AG08395 (cell line): ENCODE data around the gene DHX58.

Experiments
- DNase-seq: peaks from one replicate; pipeline ENCODE4 v3.0.0; 2012; ENCODE audit warnings: mixed read lengths, low spot score

DHX58 gene

DNA sequence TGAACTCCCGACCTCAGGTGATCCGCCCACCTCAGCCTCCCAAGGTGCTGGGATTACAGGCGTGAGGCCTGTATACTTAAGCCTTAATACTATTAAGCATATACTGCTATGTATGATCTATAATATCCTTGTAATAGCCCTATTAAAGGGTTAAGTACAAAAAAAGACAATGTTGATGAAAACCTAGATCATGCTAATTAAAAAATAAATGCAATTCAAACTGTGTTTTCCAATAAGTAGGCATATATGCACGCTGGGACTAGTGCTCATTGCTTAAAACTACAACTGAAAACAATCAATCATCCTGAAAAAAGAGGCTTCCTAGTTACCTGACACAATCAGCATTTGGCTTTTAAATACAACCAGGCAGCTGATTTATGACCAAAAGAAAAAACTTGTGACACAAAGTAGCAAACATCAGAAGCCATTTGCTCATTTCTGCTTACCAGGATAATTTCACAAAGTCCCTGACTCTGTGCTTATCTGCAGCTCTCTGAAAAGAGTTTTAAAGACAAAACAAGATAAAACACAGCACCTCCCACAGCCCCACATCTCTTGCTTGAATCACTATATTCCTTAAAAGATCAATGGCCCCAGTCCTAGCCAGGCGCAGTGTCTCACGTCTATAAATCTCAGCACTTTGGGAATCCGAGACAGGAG, 25.3 kb downstream of the DHX58 start:
- no peak for DNase-seq

DNA sequence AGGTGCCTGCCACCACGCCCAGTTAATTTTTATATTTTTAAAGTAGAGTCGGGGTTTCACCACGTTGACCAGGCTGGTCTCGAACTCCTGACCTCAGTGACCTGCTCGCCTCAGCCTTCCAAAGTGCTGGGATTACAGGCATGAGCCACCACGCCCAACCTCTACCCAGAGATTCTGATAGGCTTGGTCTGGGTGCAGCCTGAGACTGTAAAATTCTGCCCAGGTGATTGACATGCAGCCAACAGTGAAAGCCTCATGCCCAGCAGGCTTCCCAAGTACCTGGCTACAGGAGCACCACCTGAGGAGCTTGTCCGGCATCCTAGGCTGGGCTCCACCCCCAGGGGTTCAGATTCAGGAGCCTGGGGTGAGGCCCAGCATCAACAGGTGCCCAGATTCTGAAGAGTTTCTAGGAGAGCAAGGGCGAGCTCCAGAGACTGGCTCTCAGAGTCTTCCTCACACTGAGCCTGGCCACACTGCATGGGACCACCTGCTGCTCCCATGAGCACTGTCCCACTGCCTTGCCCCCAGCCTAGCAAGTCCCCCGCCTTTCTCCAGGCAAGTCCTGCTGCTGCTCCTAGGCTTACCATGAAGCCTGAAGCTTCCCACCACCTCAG, 30.9 kb downstream of the DHX58 start:
- DNase-seq, result no peak

DNA sequence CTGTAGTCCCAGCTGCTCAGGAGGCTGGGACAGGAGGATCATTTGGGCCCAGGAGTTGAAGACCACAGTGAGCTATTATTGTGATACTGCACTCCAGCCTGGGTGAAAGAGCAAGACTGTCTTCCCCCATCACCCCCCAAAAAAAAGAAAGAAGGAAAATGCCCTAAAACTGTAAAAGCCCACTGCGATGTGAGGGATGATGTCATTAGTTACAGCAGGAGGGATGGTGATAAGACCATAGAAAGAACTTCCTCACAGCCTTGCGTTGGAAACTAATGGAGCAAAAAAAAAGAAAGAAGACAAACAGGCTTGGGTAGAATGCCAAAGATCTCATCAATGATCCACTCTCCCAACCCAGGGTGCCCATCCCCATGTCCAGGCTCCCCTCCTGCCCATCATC, 33.0 kb downstream of the DHX58 start:
- no peak for DNase-seq

DNA sequence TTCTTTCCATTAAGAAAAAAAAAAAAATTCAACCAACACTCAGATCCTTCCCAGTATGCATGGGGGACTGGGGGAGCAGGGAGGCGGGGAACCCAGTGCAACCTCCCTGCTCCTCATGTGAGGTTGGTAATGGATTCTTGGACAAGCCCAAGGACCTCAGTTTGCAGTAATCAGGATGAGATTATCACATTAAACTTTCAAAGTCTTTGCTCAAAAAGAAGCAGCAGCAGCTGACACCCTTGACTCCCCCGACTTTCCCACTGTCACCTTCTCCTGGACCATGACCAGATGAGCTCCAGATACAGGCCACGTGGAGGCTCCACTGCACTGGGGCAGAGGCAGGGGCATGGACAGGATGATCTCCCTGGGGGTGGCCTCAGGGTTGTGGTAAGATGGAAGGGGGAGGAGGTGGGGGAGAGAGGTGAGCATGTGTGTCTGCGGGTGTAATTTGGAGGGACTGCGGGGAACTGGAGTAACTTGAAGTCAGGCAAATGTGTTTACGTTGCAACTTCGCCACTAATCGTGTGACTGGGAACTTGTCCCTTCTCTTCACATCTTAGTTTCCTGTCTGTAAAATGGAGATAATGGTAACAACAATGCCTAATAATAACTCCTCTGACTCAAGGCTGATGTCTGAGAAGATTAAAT, 34.0 kb downstream of the DHX58 start:
- no peak for DNase-seq

DNA sequence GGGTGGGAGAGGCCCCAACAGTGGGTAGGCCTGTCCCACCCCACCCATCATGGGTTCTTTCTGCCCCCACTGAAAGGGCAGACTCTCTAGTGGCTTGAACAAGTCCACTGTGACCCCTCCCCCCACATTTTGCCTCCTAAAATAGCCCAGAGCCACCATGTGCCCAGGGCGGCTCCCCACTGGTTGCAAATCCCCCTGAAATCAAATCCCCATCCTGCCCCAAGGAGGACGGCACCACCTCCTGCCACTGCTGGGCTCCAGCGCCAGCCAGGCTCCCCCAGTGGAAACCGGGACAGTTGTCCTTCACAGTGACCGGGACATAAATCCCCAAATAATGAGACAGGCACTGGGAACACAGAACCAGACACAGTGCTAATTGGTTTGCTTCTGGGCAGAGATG, 34.8 kb downstream of the DHX58 start:
- DNase-seq, result no peak

DNA sequence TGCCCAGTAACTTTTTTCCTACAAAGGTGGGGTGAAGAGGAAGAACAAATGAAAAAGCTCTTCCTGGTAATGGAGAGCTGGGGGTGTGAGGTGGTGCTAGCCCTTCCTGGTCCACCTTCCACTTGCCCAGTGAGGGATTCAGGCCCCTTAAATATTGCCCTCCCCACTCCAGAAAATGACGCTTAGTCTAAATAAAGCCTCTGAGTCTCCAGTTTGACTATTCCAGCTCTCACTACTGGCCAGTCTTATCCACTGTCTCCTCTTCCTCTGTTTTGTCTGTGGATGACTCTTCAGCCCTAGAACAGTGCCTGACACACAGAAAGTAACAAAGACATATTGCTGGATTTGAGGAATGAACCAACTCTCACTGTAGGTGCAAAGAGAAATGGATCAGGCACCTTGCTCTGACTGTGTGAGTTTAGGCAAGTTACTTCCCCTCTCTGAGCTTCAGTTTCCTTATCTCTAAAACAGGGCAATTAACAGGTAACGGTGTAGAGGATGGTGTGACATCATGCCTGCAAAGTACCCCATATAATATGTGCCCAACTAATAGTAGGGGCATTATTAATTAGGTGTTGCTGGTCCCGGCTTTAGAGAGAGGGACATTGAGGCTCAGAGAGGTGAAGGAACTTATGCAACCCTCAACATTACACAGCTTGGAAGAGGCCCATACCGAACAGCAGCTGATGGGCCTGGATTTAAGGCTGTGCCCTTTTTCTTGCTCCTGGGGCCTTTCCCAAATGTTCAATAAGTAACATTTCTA, 35.5 kb downstream of the DHX58 start:
- no peak for DNase-seq

DNA sequence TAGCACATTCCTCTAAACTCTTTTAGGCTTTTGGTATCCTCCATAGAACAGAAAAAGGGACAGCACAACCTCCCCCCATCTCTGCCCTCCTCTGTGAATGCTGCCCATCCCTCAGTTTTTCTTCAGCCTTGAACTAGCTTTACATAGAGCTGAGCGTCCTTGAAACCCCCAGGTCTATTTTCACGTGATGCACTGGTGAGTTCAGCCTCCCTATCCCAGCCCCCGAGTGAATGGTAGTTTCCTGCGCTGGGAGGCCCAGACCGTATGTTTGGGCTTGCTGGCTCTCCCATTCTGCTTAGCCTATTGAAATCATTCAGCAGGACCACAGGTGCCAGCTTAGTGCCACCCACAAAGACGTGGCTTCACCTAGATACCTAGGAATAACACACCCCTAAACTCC, 36.7 kb downstream of the DHX58 start:
- DNase-seq, result no peak

DNA sequence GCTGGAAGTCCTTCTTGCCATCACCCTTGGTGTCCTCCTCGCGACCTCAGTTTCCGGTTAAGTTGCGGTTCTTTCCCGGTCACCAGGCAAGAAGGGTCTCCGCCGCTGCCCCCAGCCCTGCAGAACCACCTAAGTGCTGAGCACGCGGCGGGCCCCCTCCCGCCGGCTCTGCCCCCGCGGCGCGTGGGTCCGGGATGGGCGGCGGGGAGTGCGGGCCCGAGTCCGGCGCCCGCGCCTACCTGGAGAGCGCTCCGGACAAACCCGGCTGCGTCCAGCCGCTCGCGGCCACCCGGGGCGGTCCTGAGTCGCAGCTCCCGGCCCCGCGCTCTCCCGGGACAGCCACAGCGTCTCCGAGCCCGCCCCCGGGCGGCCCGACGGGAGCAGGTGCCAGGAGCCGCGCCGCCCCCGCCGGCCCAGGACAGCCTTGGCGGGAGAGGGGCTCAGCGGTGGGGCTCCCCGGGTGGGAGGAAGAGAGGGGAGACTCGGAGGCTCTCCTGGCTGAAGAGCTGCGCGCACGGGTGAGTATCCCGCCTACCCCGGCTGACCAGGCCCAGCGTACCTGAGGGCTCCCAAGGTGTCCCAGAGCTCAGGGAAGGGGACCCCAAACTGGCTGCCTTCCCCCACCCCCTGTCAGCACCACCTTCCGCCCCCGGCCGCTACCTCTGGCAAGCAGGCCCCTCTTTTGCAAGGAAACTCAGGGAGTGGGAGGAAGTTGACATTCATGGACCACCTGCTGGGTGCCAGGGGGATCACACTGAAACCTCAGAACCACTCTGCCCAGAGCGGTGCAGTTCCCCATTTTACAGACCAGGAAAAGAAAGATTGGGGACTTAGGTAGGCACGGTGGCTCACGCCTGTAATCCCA, 40.0 kb downstream of the DHX58 start:
- no peak for DNase-seq

DNA sequence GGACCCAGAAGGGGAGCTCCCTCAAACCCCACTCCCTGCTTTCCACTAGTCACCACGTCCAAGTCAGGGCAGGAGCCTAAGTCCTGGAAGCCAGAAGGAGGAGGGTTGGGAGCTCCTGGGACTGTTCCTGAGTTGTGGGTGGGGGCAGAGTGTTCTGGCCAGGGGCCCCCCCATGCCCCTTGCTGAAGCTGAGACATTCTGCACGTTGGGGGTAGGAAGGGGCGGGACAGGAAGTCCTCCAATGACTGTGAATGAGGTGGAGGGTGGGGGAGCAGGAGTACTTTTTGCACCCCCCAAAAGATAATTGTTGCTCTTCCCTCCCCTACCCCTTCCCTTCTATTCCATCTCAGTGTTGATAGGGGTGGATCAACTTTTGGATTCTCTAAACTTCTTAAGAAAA, 40.7 kb downstream of the DHX58 start:
- DNase-seq, result no peak

DNA sequence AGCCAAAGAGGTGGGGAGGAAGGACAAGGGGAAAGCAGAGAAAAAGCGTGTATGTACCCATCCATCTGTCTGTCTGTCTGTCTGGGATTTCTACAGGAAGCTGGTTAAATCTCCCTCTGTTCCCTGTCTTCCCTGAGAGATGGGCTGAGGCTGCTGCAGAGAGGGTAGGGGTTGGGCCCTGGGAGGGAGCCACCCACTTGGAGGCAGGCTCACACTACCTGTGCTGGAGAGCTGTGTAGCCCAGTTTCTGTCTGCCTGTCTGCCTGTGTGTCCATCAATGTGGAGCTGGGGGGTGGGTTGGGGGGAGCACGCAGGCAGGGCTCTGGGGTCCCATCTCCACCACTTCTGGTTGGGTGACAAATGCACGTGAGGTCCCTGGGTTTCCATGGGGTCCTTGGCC, 43.5 kb downstream of the DHX58 start:
- DNase-seq, result no peak

DNA sequence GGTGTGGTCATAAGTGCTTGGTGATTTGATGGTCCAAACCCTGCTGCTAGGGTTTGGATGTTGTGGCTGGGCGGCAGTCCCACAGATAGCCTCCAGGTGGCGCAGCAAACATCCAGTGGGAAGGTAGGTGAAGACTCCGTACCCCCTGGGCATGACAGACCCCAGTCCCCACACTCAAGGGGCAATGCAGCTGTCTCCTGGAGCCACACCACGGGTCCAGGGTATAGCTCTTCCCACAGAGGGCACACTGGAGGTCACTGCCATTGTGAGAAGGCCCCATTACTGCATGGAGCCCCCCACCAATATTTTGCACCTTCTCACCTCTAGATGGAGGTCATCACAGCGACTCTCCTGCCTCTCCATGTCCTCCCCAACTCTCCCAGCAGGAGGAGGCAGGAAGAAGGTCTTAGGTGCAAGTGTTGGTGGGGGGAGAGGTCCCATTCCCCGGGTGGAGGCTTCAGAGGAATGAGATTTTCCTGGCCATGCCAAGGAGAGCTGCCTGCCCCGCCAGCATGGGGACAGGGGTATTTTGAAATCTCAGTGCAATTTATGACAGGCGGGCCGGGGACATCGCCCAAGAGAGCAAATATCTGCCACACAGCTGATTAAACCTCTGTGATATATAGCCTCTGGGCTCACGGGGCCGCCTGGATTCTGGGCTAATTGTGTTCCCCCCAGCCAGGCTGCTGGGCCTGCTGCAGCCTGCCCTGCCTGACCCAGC, 45.0 kb downstream of the DHX58 start:
- DNase-seq, result peak; percentile 60

DNA sequence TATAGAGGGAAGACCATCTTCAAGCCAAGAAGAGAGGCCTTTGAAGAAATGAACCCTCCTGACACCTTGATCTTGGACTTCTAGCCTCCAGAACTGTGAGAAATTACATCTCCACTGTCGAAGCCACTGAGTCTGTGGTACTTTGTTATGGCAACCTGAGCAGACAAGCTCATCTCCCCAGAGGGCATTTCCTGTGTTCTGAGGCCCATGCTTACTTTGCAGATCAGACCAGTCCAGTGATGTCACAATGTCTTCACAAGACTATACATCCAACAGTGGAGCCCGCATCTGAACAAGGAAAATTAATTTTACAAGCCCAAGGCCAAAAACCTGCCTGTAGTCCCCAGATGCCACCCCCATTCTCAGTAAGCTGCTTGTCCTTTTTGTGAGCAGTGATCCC, 47.3 kb downstream of the DHX58 start:
- no peak for DNase-seq

DNA sequence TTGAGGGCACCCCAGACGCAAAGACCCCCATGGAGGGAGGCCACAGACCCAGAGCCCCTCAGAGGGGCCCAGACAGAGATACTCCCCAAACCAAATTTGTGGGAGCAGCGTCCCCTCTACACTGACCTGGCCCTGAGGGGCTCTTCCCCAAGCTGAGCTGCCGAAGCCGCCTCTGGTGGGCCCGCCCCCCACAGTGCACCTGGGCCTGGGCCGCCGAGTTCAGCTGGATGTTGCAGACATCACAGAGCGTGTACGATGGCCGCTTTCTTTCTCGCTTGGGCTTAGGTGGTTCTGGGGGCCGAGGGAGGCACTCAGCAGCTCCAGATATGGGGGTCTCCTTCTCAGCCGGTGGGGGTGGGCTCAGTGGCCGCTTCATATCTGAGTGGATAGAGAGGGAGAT, 49.8 kb downstream of the DHX58 start:
- DNase-seq, result no peak

DNA sequence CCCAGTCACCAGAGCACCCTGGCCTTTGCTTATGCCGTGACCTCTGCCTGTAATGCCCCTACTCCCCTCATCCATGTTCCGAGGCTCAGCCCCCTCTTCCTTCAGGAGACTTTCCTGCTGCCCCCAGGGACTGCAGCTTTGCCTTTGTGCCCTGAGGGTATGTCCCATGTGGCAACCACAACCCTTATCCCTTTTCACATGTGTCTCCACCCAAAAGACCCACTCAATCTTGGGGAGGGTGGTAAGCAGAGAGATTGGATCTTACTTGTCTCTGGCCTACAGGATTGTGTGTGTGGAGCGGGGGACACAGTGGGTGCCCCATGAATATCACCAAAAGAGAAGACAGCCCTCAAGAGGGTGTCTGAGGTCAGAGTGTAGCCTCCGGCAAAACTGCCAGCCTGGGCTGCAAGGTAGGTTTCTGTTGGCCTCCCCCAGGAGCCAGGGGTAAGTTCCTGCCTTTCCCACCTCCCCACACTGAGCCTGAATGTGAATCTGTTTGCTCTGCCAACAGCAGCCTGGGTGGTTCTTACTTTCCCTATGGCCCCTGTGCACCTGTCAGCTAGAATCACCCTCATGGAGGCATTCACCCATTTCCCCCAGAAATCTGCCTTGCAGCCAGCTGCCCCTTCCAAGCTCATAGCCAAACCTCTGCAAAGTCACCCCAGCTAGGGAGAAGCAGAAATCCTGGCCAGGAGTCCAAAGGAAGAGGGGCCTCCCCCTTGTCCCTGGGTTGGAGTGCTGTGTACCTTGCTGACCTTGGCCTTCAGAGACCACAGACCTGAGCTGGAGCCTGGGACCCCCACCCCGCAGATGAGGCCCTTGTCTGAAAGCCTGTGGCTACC, 50.6 kb downstream of the DHX58 start:
- DNase-seq, result no peak

DNA sequence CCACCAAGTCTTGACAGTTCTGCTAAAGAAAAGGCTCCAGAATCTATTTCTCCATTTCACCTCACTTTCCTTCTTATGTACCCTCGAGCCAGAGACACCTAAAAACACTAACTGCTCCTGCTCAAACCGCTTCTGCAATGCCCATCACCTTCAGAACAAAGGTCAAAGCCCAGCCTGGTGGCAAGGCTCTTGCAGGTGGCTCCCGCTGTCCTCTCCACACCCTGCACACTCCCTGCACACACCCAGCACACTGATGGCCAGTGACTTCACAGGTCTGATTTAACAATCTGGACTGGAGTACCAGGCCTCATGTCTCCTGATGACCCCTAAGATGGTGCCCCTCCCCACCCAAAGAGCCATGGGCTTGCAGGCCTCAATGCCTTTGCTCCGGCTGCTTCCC, 52.3 kb downstream of the DHX58 start:
- DNase-seq, result no peak

DNA sequence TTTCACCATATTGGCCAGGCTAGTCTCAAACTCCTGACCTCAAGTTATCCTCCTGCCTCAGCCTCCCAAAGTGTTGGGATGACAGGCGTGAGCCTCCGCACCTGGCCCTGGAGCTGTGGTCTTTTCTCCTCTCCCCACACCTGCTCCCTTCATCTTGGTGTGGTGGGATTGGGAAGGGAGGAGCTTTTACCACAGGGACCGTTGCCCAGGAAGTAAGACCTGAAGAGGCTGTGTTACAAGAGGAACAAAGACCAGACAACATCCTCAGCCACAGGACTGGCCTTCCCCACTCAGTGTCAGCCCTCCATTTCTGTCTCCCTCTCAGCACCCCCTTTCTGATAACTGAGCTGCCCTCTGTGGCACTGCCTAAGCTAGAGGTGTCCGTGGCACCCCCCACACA, 52.7 kb downstream of the DHX58 start:
- no peak for DNase-seq

DNA sequence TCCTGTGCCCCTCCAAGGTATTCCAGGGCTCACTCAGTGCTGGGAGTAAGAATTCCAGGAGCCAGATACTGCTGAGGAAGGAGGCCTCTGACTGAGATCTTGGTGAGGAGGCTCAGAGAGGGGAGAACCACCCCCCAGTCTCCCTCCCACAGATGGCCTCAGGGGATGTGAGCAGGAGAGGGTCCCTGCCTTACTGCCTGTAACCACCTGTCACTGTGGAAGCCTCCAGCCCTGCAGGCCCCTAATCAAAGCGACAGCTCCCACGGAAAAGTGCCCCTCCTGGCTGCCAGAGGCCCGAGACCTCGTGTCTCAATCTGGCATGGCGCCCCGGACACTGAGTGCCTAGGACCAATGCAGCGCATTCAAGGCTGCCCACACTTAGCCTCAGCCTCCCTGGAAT, 54.5 kb downstream of the DHX58 start:
- DNase-seq, result no peak

DNA sequence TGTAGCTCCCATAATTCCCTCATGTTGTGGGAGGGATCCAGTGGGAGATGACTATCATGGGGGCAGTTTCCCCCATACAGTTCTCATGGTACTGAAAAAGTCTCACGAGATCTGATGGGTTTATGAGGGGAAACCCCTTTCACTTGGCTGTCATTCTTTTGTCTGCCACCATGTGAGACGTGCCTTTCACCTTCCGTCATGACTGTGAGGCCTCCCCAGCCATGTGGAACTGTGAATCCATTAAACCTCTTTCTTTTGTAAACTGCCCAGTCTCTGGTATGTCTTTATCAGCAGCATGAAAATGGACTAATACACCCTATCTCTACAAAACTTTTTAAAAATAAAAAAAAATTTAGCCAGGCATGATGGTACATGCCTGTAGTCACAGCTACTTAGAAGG, 55.9 kb downstream of the DHX58 start:
- no peak for DNase-seq

DNA sequence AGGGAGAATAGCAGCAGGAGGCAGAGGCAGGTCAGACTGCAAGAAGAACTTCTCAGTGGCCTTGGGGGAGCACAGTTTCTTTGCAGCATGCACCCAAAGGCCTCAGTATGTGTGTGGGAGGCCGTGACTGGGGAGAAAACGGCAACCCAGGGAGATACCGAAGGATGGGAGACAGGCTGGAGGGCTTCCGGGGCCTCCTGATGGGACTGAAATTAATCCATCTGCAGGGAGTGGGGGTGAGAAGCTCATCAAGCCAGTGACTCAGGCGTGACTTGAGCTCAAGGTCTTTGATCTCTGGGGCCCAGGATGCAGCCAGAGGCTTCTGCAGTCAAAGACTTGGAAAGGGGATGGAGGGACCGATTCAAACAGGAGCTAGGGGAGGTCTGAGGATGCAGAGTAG, 57.0 kb downstream of the DHX58 start:
- DNase-seq, result no peak

DNA sequence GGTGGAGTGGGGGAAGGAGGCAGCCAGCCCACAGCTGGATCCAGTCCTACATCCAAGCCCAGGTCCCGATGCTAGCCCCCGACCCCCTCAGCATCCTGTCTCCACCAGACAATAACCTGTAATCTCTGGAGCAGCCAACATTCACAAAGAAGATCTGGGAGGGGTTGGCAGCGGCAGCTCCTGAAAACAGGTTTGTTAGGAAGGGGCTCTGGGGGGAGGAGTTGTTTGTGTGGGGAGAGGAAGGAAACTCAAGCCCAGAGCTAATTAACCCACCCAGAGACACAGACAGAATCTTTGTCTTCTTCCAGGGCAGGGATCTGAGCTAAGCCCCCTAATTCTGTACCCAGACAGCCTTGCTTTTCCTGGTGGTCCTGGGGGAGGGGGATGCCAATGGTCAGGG, 57.5 kb downstream of the DHX58 start:
- no peak for DNase-seq
